ENCODE measurements around the gene MYO3B.

DNA sequence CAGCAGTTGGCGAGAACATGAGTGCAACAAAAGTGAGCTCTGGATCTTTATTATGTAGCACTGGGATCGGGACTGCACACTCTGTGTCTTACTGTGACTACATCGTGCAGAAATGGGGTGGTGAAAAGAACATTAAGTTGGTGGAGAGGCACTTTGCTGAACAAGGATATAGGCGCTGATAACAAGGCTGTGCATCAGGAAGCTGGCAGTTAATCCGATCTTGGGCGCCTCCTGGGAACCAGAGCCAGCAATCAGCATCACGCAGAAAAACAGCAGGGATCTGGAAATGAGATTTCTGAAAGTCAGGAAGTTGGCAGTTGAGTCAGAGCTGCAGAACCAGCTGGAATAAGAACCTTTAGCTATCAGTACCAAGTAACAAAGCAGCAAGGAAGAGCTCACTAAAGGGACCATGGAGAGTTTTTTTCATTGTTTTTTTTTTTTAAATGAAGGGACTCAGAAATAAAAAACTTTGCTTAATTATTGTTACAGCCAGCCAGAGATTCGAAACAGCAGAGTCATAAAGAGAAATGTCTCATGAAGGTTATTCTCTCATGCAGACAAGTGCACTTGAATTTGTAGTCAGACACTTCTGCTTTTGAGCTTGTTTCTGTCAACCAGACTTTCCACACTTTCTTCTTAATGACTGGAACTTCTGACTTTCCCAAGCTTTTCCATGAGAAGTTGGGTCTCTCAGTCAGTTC lies 22.8 kb upstream of the MYO3B start:
- TF ChIP-seq, protein P1, sequence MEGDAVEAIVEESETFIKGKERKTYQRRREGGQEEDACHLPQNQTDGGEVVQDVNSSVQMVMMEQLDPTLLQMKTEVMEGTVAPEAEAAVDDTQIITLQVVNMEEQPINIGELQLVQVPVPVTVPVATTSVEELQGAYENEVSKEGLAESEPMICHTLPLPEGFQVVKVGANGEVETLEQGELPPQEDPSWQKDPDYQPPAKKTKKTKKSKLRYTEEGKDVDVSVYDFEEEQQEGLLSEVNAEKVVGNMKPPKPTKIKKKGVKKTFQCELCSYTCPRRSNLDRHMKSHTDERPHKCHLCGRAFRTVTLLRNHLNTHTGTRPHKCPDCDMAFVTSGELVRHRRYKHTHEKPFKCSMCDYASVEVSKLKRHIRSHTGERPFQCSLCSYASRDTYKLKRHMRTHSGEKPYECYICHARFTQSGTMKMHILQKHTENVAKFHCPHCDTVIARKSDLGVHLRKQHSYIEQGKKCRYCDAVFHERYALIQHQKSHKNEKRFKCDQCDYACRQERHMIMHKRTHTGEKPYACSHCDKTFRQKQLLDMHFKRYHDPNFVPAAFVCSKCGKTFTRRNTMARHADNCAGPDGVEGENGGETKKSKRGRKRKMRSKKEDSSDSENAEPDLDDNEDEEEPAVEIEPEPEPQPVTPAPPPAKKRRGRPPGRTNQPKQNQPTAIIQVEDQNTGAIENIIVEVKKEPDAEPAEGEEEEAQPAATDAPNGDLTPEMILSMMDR (IDR thresholded peaks at IDR 0.05), result no peak
- TF ChIP-seq EZH2 (IDR thresholded peaks at IDR 0.05), result no peak
- TF ChIP-seq EZH2phosphoT487 (IDR thresholded peaks at IDR 0.05), result no peak
